OCI-M2 (cell line): Measurements from ENCODE around the gene PER2.
"Not testable (repeated sequence)": the region's sequence is repeated elsewhere in the genome, so short reads cannot be mapped to it uniquely, and the experiment has no call there.

Experiments used
- DNase-seq: peaks from one replicate; lab custom pipeline; 2025; ENCODE audit not compliant: unreplicated experiment; lab: John Stamatoyannopoulos, UW

Gene PER2, protein sequence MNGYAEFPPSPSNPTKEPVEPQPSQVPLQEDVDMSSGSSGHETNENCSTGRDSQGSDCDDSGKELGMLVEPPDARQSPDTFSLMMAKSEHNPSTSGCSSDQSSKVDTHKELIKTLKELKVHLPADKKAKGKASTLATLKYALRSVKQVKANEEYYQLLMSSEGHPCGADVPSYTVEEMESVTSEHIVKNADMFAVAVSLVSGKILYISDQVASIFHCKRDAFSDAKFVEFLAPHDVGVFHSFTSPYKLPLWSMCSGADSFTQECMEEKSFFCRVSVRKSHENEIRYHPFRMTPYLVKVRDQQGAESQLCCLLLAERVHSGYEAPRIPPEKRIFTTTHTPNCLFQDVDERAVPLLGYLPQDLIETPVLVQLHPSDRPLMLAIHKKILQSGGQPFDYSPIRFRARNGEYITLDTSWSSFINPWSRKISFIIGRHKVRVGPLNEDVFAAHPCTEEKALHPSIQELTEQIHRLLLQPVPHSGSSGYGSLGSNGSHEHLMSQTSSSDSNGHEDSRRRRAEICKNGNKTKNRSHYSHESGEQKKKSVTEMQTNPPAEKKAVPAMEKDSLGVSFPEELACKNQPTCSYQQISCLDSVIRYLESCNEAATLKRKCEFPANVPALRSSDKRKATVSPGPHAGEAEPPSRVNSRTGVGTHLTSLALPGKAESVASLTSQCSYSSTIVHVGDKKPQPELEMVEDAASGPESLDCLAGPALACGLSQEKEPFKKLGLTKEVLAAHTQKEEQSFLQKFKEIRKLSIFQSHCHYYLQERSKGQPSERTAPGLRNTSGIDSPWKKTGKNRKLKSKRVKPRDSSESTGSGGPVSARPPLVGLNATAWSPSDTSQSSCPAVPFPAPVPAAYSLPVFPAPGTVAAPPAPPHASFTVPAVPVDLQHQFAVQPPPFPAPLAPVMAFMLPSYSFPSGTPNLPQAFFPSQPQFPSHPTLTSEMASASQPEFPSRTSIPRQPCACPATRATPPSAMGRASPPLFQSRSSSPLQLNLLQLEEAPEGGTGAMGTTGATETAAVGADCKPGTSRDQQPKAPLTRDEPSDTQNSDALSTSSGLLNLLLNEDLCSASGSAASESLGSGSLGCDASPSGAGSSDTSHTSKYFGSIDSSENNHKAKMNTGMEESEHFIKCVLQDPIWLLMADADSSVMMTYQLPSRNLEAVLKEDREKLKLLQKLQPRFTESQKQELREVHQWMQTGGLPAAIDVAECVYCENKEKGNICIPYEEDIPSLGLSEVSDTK (N-terminal part only)

DNA sequence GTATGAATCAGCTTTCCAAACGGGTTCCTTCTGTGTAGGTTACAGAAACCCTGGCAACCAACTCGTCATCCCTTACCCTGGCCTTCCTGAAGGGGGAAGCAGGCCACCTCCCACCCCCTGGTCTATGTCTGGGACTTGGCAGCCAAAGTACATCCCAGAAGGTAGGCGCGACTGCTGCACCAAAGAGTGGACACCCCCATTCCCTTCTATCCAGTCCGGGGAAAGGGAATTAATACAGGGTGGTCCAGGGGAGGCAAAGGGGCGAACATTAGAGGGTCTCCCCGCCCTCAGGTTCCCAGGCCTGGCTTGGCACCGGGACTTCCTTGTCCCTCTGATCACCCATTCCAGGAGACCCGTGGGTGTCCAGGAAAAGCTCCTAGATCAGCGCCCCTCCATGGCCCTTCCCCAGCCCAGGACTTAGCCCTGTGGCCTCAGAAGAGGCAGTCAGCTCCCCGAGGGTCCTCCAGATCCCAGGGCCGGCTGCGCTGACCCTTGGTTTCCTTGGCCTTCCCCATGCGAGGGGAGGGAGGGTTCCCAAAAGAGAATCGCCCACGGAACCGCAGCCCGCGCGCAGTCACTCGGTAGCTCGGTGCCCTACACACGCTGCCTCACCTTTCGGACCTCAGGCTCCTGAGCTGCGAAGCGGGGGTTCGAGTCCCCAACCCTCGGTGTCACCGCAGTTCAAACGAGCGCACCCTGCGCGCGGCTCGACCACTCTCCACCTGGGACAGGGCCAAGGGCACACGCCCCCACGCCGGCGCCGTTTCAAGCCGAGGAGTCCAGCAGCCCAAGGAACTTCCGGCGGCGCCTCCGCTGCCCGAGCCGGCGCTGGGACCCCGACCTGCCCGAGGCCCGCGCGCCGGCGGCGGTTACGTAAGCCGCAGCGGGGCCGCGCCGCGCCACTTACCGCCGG lies at the start of gene PER2:
TSS of gene PER2 (minus strand) at position 874 of the 913 bp plus-strand sequence. CDS start 10,674 bp downstream, outside the sequence.
- peak; percentile 5 for DNase-seq

DNA sequence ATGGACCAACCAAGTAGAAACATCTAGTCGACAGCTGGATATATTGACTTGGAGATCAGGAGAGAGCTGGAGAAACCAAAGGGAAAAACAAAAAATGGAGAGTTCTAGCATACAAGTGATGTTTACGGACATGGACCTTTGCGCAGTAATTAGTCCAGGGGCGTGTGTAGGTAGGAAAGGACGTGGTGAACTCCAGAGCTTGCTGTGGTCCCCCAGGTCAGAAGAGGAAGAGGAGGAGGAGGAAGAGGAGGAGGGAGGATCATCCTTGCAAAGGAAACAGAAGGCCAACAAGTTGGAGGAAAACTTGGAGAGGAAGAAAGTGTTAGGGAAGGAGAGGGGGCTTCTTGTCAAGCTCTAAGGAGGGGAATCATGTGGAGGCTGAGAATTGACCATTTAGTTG lies 49.4 kb upstream of the PER2 start:
- no peak for DNase-seq

DNA sequence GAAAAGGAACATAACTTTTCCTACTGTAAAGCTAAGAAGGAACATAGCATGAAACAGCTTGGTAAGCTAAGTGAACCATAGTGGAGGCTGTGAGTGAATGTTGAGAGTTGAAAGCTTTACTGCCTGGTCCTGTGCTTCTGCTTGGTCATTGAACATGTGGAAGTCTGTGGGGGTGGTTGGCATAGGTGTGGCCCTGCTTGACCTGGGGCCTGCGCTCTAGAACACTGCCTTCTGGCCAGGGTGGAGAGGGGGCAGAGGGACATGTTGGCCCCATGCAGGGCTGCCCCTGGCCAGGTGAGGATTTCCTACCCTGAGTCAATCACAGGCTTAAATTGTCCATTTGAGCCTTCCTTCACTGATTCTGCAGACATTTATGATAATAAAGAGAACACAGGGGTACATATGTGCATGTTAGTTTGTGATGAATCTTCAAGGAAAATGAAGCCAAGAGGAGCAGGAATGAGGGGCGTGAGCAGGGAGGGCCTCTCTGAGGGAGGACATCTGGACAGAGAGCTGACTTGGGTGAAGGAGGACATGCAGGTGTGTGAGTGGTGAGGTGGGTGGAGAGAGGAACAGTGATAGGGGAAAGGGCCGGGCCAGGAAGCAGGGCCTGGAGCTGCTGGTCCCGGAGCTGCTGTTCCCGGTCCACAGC lies 48.5 kb upstream of the PER2 start:
- no peak for DNase-seq

- no peak for DNase-seq
Observed at GRCh38 chr2:238336151-238336550, 47.7 kb upstream of the PER2 start.

DNA sequence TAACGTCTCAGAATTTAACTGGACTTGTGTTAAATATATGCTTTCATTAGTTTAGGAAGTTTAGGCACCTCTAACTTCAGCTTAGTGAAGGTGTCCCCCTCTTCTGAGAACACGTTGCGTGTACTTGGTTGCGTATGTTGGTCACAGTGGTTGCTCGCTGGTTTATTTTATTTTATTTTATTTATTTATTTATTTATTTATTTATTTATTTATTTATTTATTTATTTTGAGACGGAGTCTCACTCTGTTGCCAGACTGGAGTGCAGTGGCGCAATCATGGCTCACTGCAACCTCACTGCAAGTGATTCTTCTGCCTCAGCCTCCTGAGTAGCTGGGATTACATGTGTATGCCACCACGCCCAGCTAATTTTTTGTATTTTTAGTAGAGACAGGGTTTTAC lies 47.2 kb upstream of the PER2 start:
- DNase-seq = not testable (repeated sequence)

DNA sequence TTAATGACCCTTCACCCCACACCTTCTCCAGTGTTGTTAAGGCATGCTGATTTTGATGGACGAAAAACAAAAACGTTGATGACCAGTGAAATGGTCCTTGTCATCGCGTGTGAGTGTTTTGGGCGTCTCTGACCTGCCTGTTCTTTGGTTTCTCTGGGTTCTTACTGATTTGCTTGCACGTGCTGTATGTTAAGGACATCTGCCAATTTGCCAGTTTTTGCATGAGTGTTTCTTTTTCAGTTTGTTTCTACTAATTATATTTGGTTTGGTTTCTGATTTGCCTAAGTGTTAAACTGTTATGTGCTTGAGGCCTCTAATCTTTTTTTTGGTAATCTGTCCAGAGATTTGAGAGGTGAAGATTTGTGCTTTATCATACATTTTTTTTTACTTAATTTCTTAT lies 46.5 kb upstream of the PER2 start:
- DNase-seq = no peak

DNA sequence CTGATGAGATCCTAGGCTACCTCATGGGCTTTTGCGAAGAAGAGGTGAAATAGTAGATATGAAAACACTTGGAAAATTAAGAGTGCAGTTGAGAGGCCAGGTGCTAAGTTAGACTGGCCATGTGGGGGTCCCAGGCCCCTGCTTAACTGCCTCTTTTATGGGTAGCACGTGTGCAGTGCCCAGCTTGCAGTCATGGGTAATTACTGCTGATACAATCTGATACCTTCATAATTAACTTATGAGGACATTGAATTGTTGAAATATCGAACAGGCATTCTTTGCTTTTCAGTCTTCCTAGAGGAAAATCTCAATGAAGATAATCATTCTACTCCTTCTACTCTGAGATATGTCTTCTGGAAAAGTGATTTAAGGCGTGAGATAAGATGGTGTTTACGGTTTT lies 43.5 kb upstream of the PER2 start:
- no peak for DNase-seq

DNA sequence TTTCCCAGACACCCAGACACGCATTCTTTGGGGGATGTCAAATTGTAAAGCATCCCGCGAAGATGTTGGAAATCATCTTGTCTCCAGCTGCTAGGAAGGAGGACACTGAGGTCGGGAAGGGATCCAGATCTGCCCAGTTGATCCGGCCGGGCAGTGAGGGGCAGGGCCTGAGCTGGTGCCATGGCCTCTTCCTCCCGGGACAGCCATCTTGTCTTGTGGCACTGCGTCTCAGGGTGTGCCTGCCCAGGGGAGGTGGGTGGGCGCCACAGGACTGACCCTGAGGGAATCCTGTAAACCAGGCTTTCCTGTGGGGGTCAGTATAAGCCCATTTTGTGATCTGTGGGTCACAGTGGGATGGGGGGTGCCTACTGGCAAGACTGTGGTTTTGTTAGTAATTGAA lies 42.0 kb upstream of the PER2 start:
- no peak for DNase-seq

- DNase-seq = no peak
Observed at GRCh38 chr2:238327751-238328150, 39.3 kb upstream of the PER2 start.

DNA sequence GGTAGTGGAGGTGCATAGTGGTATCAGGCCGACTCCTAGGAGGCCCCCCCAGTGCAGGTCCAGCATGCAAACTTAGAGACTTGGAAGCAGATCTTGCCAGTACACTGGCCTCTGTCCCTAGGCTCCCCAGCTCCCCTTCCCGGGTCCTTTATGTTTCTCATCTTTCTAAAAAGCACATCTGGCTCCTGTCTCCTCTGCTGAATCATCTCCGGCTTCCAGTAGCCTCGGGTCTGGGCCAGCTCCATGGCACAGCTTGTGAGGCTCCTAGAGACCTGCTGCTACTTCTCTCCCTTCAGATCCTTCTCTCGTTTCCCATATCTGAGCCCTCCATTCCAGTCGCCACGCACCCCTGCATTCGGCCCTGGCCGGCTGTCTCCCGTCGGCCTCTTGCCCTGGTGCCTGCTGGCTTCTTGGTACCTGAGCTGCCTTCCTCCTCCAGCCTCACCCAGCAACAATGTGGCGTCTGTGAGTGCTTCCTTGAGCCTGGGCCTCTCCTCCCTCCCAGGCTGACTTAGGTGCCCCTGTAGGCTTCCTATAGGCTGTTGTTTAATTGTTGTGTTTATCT lies 38.5 kb upstream of the PER2 start:
- DNase-seq = no peak

DNA sequence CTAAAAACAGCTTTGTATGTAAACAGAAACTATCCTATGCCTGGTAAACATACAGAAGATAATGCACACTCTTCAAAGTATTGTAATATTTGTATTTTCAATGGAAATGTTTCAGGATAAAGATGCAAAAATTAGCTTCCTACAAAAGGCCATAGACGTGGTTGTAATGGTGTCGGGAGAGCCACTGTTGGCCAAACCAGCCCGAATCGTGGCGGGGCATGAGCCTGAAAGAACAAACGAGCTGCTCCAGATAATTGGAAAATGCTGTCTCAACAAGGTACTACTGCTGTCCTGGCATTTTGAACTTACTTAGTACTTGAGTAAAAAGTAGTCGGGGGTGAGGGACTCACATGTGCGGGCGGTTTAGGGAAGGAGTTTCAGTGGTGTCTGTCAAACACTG lies 37.3 kb upstream of the PER2 start:
- DNase-seq = no peak

GRCh38 chr2:238324248-238324647 lies 35.8 kb upstream of the PER2 start:
- DNase-seq = not testable (repeated sequence)

- no peak for DNase-seq
Observed at GRCh38 chr2:238322001-238322411, 33.6 kb upstream of the PER2 start.

DNA sequence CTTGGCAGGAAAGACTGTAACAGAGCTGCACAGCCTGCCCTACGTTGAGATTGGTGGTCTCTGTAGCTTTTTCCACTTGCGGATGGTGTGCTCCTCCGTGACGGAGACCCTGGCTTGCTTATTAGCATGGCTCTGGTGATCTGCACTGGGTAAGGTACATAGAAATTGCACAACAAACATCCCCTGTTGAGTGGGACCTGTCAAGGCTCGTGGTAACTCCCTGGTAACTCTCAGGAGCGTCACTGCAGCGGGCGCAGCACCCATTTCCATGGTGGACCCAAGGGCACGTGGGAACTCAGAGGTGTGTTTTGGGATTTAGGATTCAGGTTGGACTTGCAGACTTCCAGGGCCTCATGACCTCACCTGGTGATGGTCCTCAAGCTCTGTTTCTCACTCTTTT lies 33.1 kb upstream of the PER2 start:
- DNase-seq = no peak

DNA sequence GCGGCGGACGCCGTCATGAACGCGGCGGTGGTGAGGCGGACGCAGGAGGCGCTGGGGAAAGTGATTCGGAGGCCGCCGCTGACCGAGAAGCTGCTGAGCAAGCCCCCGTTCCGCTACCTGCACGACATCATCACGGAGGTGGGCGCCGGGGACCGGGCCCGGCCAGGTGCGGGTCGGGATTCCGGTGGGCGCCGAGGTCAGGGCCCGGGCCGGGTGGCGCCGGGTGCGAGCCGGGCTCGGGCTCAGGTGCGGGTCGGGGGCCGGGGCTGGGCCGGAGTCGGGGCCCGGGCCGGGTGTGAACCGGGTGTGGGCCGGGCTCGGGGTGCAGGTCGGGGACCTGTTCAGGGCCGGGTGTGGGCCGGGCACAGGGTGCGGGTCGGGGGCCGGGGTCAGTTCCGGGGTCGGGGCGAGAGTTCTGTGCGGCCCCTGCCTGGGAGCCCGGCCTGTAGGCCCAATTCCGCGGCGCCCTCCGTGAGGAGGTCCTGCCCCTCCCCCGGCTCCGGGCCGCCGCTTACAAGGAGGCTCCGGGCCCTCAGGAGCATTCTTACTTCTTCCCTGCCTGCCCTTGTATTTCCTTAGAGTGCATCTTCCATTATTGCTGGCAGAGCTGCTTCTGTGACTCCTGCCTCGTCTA lies 32.4 kb upstream of the PER2 start:
- DNase-seq = no peak

DNA sequence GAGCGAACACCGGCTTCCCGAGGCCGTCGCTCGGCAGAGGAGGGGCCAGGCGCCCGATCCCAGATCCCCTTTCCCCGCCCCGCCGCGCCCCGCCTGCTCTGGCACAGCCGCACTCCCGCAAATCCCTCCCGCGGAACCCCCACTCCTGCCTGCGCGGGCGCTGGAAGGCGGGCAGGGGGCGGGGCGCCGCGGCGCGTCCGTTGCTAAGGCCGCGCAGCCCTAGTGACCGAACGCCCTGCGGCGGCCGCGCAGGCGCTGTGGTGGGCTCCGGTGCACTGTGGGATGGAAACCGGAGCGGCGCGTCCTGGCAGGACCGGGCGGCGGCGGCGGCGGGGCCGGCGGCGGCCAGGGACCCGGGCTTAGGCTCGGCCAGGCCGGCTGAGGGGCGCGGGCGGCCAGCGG lies 31.8 kb upstream of the PER2 start, which contains the start of gene TRAF3IP1:
TSS of gene TRAF3IP1 (plus strand) at position 273 of the 402 bp plus-strand sequence. CDS start 145 bp downstream, outside the sequence.
- DNase-seq = peak; percentile 52

- DNase-seq = no peak
Observed at GRCh38 chr2:238315031-238315595, 26.7 kb upstream of the PER2 start.

DNA sequence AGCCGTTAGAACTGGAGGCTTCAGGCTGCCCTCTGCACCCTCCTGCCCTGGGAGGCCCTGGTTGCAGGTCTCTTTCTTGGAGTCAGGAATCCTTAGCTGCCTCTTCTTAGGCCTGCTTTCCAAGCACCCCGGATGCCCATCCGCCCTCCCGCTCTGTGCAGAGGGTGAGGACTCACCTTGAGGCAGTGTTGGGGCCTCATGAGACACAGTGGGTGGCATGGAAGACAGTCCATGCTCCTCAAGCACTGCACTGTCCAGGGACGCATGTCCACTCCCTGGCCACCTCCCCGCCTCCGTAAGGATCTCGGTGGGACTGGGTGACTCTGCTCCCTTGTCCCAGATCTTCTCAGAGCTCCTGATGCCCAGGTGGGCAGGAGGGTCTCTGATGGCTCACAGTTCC lies 26.2 kb upstream of the PER2 start:
- DNase-seq = no peak

- DNase-seq = no peak
Observed at GRCh38 chr2:238313991-238314350, 25.6 kb upstream of the PER2 start.
